Testis (tissue), 2 donors: Measurements from ENCODE around the gene CA10.

Experiments
- POLR2A ChIP-seq: fragments of 450-650 bp; IDR thresholded peaks from one replicate; pipeline ENCODE4 v1.6.1; 2017; ENCODE audit warnings: antibody characterized with exemption, mild to moderate bottlenecking, moderate library complexity
- TF ChIP-seq, protein P1 (sequence below), 3 experiments: fragments of 450-650 bp in 2 of 3; fragments of 200-600 bp in 1 of 3; sonication (generic) in 1 of 3; IDR thresholded peaks; one replicate each; pipeline ENCODE4 v1.5.1; 2016 to 2019; ENCODE audit warnings: antibody characterized with exemption in 3 of 3, mild to moderate bottlenecking in 2 of 3, moderate library complexity in 1 of 3

DNA sequence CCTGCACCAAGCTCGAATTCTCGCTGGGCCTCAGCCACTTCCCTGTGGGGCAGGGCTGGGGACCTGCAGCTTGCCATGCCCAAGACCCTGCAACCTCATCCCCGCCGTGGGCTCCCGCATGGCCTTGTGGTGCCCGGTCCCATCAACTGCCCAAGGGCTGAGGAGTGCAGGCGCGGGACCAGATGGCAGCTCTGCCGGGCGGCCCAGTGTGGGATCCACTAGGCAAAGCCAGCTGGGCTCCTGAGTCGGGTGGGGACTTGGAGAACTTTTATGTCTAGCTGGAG is 489.6 kb downstream of the CA10 start:
- TF ChIP-seq POLR2A, result no peak
- TF ChIP-seq, protein P1, sequence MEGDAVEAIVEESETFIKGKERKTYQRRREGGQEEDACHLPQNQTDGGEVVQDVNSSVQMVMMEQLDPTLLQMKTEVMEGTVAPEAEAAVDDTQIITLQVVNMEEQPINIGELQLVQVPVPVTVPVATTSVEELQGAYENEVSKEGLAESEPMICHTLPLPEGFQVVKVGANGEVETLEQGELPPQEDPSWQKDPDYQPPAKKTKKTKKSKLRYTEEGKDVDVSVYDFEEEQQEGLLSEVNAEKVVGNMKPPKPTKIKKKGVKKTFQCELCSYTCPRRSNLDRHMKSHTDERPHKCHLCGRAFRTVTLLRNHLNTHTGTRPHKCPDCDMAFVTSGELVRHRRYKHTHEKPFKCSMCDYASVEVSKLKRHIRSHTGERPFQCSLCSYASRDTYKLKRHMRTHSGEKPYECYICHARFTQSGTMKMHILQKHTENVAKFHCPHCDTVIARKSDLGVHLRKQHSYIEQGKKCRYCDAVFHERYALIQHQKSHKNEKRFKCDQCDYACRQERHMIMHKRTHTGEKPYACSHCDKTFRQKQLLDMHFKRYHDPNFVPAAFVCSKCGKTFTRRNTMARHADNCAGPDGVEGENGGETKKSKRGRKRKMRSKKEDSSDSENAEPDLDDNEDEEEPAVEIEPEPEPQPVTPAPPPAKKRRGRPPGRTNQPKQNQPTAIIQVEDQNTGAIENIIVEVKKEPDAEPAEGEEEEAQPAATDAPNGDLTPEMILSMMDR (IDR thresholded peaks at IDR 0.05), result no peak
